Stomach (tissue), 9 donors: Measurements from ENCODE around the gene TGM2. TPM values are rescaled to one million over a fixed set of nuclear protein-coding genes. Genes with fewer than 3 reads are reported as not detected.

ENCODE experiments used
- DNase-seq, 2 donors: peaks; one replicate each; pipeline versions ENCODE4 v3.0.0 to v3.0.0-alpha.2; 2013 to 2019
- H3K27ac ChIP-seq, 5 donors: fragments of 200-600 bp in 4 of 5; sonication (generic) in 4 of 5; one replicate each; pipeline ENCODE4 v1.5.1; 2013 to 2019; ENCODE audit warnings: mild to moderate bottlenecking in 1 of 5, moderate library complexity in 1 of 5
- H3K27me3 ChIP-seq, 3 donors: fragments of 200-600 bp; sonication (generic); one replicate each; pipeline ENCODE4 v1.5.1; 2017 to 2019; ENCODE audit warnings: mixed run types in 1 of 3
- H3K36me3 ChIP-seq, 4 donors: fragments of 200-600 bp; sonication (generic); 1 replicate in 3 of 4; 2 replicates in 1 of 4; pipeline ENCODE4 v1.5.1; 2016 to 2019
- H3K4me1 ChIP-seq, 4 donors: fragments of 200-600 bp; sonication (generic); one replicate each; pipeline ENCODE4 v1.5.1; 2016 to 2019
- H3K4me3 ChIP-seq, 4 donors: fragments of 200-600 bp; sonication (generic) in 3 of 4; one replicate each; pipeline ENCODE4 v1.5.1; 2016 to 2019; ENCODE audit warnings: mild to moderate bottlenecking in 1 of 4
- H3K9me3 ChIP-seq, 4 donors: fragments of 200-600 bp; sonication (generic); one replicate each; pipeline ENCODE4 v1.5.1; 2016 to 2019
- CTCF ChIP-seq, 7 experiments: fragments of 450-650 bp in 4 of 7; fragments of 200-600 bp in 3 of 7; sonication (generic) in 3 of 7; IDR thresholded peaks; one replicate each; pipeline ENCODE4 v1.5.1; 2016 to 2019; ENCODE audit warnings: antibody characterized with exemption in 7 of 7, control low read depth in 2 of 7, mild to moderate bottlenecking in 1 of 7
- EP300 ChIP-seq: sonication (generic); formaldehyde crosslinking; IDR thresholded peaks from one replicate; pipeline ENCODE4 v1.6.1; 2017; ENCODE audit warnings: antibody characterized with exemption
- POLR2A ChIP-seq, 4 donors: fragments of 450-650 bp; IDR thresholded peaks; one replicate each; pipeline ENCODE4 v1.6.1; 2016; ENCODE audit warnings: antibody characterized with exemption in 4 of 4, control low read depth in 2 of 4, mild to moderate bottlenecking in 1 of 4, moderate library complexity in 1 of 4
- POLR2AphosphoS5 ChIP-seq, 3 donors: sonication (generic); formaldehyde crosslinking; IDR thresholded peaks; one replicate each; pipeline ENCODE4 v1.6.1; 2016; ENCODE audit warnings: antibody characterized with exemption in 3 of 3
- WGBS, 5 donors: extraction: QIAGEN DNeasy Blood & Tissue Kit in 3 of 5; methylation state at CpG; one replicate each; pipeline versions ENCODE4 v1.1.5 to v1.1.7; 2013 to 2018; 5-methylcytosine and 5-hydroxymethylcytosine counted together
- intact Hi-C: fragments of 100-400 bp; cut with DNase I; formaldehyde crosslinking; loops from one replicate; pipeline ENCODE4 v1.15.1; 2023; ENCODE audit warnings: low total_unique reads
- polyA plus RNA-seq, 3 donors: library from polyadenylated mRNA; stranded (reverse); fragments of 200-250 nt; gene quantifications; one replicate each; pipeline ENCODE4 v1.2.3, GENCODE V29; 2013
- total RNA-seq, 5 donors: library from RNA; depleted of rRNA; stranded (reverse); fragments of >200 nt; gene quantifications; one replicate each; pipeline versions ENCODE4 v1.1.0 to v1.2.3, GENCODE V29; 2014 to 2016
- donor health status: healthy with polysubstance abuse.
- donor health status: Bipolar disorder and iron deficiency.
- donor health status: healthy.

Gene TGM2
- total and polyA plus RNA-seq, 8 donors, result 16.2 to 195 (median 33.3) TPM

- no peaks in the 10 kb centered on the region for H3K27me3 ChIP-seq
- no peak for DNase-seq
- H3K27ac ChIP-seq, result no peak overlapping the region
- H3K4me1 ChIP-seq, result peaks cover 0 to 13% (median 5%) of the 10 kb centered on the region in 4 donors
- intact Hi-C loops, result no loop called here
- TF ChIP-seq CTCF (IDR thresholded peaks at IDR 0.05) (no peak), POLR2AphosphoS5 (IDR thresholded peaks at IDR 0.05) (no peak), POLR2A (IDR thresholded peaks at IDR 0.05) (no peak), EP300 (no peak)
- WGBS, 5 donors, result 69 to 86% (median 73%) methylated on average over 2 of the region's 2 CpGs
- H3K9me3 ChIP-seq, result no peaks in the 10 kb centered on the region
- no peaks in the 10 kb centered on the region for H3K36me3 ChIP-seq
- no peak overlapping the region for H3K4me3 ChIP-seq
Observed at GRCh38 chr20:38115896-38116295, 49.2 kb downstream of the TGM2 start.

- H3K9me3 ChIP-seq, result no peaks in the 10 kb centered on the region
- WGBS, 5 donors, result 92 to 100% (median 95%) methylated on average over 1 of the region's 1 CpG
- no peak for DNase-seq
- TF ChIP-seq POLR2A (IDR thresholded peaks at IDR 0.05) (no peak), CTCF (IDR thresholded peaks at IDR 0.05) (peak in 1 of 7 experiments; percentile 23), EP300 (no peak), POLR2AphosphoS5 (IDR thresholded peaks at IDR 0.05) (no peak)
- peaks cover 5 to 19% (median 12%) of the 10 kb centered on the region in 4 donors for H3K4me1 ChIP-seq
- H3K27me3 ChIP-seq, result no peaks in the 10 kb centered on the region
- intact Hi-C loops, result no loop called here
- H3K27ac ChIP-seq, result no peak overlapping the region
- no peak overlapping the region for H3K4me3 ChIP-seq
- H3K36me3 ChIP-seq, result no peaks in the 10 kb centered on the region
Observed at GRCh38 chr20:38115205-38115604, 49.9 kb downstream of the TGM2 start.

- intact Hi-C loops, result no loop called here
- TF ChIP-seq CTCF (IDR thresholded peaks at IDR 0.05) (no peak), POLR2A (IDR thresholded peaks at IDR 0.05) (no peak), POLR2AphosphoS5 (IDR thresholded peaks at IDR 0.05) (no peak), EP300 (no peak)
- 90 to 99% (median 95%) methylated on average over 4 of the region's 4 CpGs for WGBS, 5 donors
- Histone ChIP-seq H3K4me1 (peaks cover 13 to 27% (median 19%) of the 10 kb centered on the region in 4 donors), H3K9me3 (no peaks in the 10 kb centered on the region), H3K27me3 (no peaks in the 10 kb centered on the region), H3K36me3 (no peaks in the 10 kb centered on the region), H3K4me3 (no peak overlapping the region), H3K27ac (no peak overlapping the region)
- DNase-seq, result no peak
Observed at GRCh38 chr20:38114353-38114791, 50.7 kb downstream of the TGM2 start.

GRCh38 chr20:38113401-38114325, 51.4 kb downstream of the TGM2 start:
- peak in 1 of 2 donors; percentile 67 for DNase-seq
- TF ChIP-seq POLR2A (IDR thresholded peaks at IDR 0.05) (no peak), CTCF (IDR thresholded peaks at IDR 0.05) (peak in 1 of 7 experiments; percentile 10)
- Histone ChIP-seq H3K36me3 (no peaks in the 10 kb centered on the region), H3K4me3 (no peak overlapping the region), H3K27ac (no peak overlapping the region), H3K4me1 (peaks cover 15 to 34% (median 24%) of the 10 kb centered on the region in 4 donors), H3K9me3 (no peaks in the 10 kb centered on the region), H3K27me3 (no peaks in the 10 kb centered on the region)
- intact Hi-C loops, result no loop called here
- WGBS, 5 donors, result 43 to 61% (median 52%) methylated on average over 10 of the region's 10 CpGs
